SK-N-MC (cell line): Measurements from ENCODE around the gene NOXA1.
A peak's percentile ranks its signal among the peaks of the same experiment; 100 is the strongest.

Experiments
- DNase-seq: peaks from one replicate; pipeline ENCODE4 v3.0.0-alpha.2; 2011; ENCODE audit warnings: low read depth, low spot score
- H3K27ac ChIP-seq: fragments of 200-600 bp; sonication (generic); 2 replicates; pipeline ENCODE4 v1.5.1; 2016; ENCODE audit warnings: mixed run types
- H3K36me3 ChIP-seq: fragments of 200-600 bp; sonication (generic); 2 replicates; pipeline ENCODE4 v1.6.1; 2017; ENCODE audit warnings: antibody characterized with exemption, low read length, mixed read lengths; ENCODE audit not compliant: insufficient read depth
- H3K4me3 ChIP-seq: fragments of 200-600 bp; sonication (generic); 2 replicates; pipeline ENCODE4 v1.5.1; 2016
- H3K9ac ChIP-seq: fragments of 200-600 bp; sonication (generic); 2 replicates; pipeline ENCODE4 v1.8.0; 2017; ENCODE audit warnings: mixed run types, mixed read lengths; ENCODE audit not compliant: insufficient read length
- H3K9me3 ChIP-seq: fragments of 200-600 bp; sonication (generic); 2 replicates; pipeline ENCODE4 v1.6.1; 2017; ENCODE audit warnings: low read depth, mild to moderate bottlenecking, antibody characterized with exemption, low read length, moderate library complexity, mixed read lengths
- EZH2 ChIP-seq: fragments of 200-600 bp; sonication (generic); IDR thresholded peaks from one replicate; pipeline ENCODE4 v1.6.1; 2017; ENCODE audit warnings: antibody characterized with exemption
- FOXP2 ChIP-seq: optimal IDR thresholded peaks from 2 replicates; pipeline ENCODE3; 2011; ENCODE audit warnings: mild to moderate bottlenecking, moderate library complexity; ENCODE audit not compliant: insufficient read depth; ENCODE audit errors: extremely low read length, control extremely low read depth
- POLR2AphosphoS5 ChIP-seq: IDR thresholded peaks from 2 replicates; pipeline ENCODE4 v1.6.1; 2012; ENCODE audit warnings: mild to moderate bottlenecking, low read depth, low read length, borderline replicate concordance

Gene NOXA1

GRCh38 chr9:137441935-137442321 is 18.7 kb downstream of the NOXA1 start:
- Histone ChIP-seq H3K9ac (no peak overlapping the region), H3K27ac (no peak overlapping the region), H3K4me3 (peak overlapping the region; percentile 78), H3K9me3 (no peaks in the 10 kb centered on the region), H3K36me3 (no peaks in the 10 kb centered on the region)
- TF ChIP-seq FOXP2 (no peak), POLR2AphosphoS5 (no peak), EZH2 (no peak)
- no peak for DNase-seq

- no peak for DNase-seq
- no peak overlapping the region for H3K9ac ChIP-seq
- H3K36me3 ChIP-seq, result no peaks in the 10 kb centered on the region
- no peak for TF ChIP-seq POLR2AphosphoS5
- no peak for TF ChIP-seq EZH2
- TF ChIP-seq FOXP2, result no peak
- H3K9me3 ChIP-seq, result no peaks in the 10 kb centered on the region
- H3K27ac ChIP-seq, result no peak overlapping the region
- no peak overlapping the region for H3K4me3 ChIP-seq
Observed at GRCh38 chr9:137444106-137444790, 21.1 kb downstream of the NOXA1 start.

GRCh38 chr9:137445275-137445807 is 22.1 kb downstream of the NOXA1 start:
- no peak overlapping the region for H3K9ac ChIP-seq
- DNase-seq, result peak; percentile 14
- no peak overlapping the region for H3K27ac ChIP-seq
- no peaks in the 10 kb centered on the region for H3K36me3 ChIP-seq
- H3K9me3 ChIP-seq, result no peaks in the 10 kb centered on the region
- TF ChIP-seq FOXP2, result no peak
- TF ChIP-seq POLR2AphosphoS5, result no peak
- no peak for TF ChIP-seq EZH2
- no peak overlapping the region for H3K4me3 ChIP-seq

- no peak overlapping the region for H3K9ac ChIP-seq
- H3K36me3 ChIP-seq, result no peaks in the 10 kb centered on the region
- no peak overlapping the region for H3K4me3 ChIP-seq
- TF ChIP-seq FOXP2, result no peak
- no peak for TF ChIP-seq EZH2
- no peak for TF ChIP-seq POLR2AphosphoS5
- no peak for DNase-seq
- no peaks in the 10 kb centered on the region for H3K9me3 ChIP-seq
- no peak overlapping the region for H3K27ac ChIP-seq
Observed at GRCh38 chr9:137445930-137446431, 22.8 kb downstream of the NOXA1 start.

GRCh38 chr9:137446851-137447471 is 23.8 kb downstream of the NOXA1 start:
- no peak for DNase-seq
- peak overlapping the region; percentile 86 for H3K27ac ChIP-seq
- TF ChIP-seq FOXP2 (no peak), EZH2 (no peak), POLR2AphosphoS5 (no peak; the same call in 1 of the 2 replicates)
- H3K9me3 ChIP-seq, result no peaks in the 10 kb centered on the region
- no peaks in the 10 kb centered on the region for H3K36me3 ChIP-seq
- peak overlapping the region; percentile 2 for H3K9ac ChIP-seq
- H3K4me3 ChIP-seq, result peak overlapping the region; percentile 49

GRCh38 chr9:137447722-137448601 is 24.8 kb downstream of the NOXA1 start:
- H3K27ac ChIP-seq, result peak overlapping the region; percentile 86; the same call in 1 of the 2 replicates
- H3K4me3 ChIP-seq, result no peak overlapping the region
- TF ChIP-seq FOXP2 (no peak), EZH2 (no peak), POLR2AphosphoS5 (no peak)
- no peaks in the 10 kb centered on the region; the same call in 1 of the 2 replicates for H3K36me3 ChIP-seq
- H3K9me3 ChIP-seq, result no peaks in the 10 kb centered on the region
- DNase-seq, result no peak
- H3K9ac ChIP-seq, result no peak overlapping the region

- no peak for TF ChIP-seq FOXP2
- no peak for TF ChIP-seq EZH2
- TF ChIP-seq POLR2AphosphoS5, result no peak
- Histone ChIP-seq H3K9me3 (no peaks in the 10 kb centered on the region), H3K9ac (no peak overlapping the region), H3K36me3 (no peaks in the 10 kb centered on the region; the same call in 1 of the 2 replicates), H3K27ac (no peak overlapping the region), H3K4me3 (no peak overlapping the region)
- no peak for DNase-seq
Observed at GRCh38 chr9:137448602-137448962, 25.4 kb downstream of the NOXA1 start.
